ENCODE data around the gene MIS12.

The MIS12 gene

GRCh38 chr17:5532581-5532980, 46.2 kb downstream of the MIS12 start:
- DNase-seq (ENCODE audit: low read depth in 2 of 3, low spot score in 1 of 3), result no peak

GRCh38 chr17:5533486-5534315, 47.3 kb downstream of the MIS12 start:
- DNase-seq (ENCODE audit: low read depth in 2 of 3, low spot score in 1 of 3), result no peak

GRCh38 chr17:5535436-5535835, 49.1 kb downstream of the MIS12 start:
- no peak for DNase-seq (ENCODE audit: low read depth in 2 of 3, low spot score in 1 of 3)

- DNase-seq (ENCODE audit: low read depth in 2 of 3, low spot score in 1 of 3), result no peak
Measured at GRCh38 chr17:5536866-5537650, 50.7 kb downstream of the MIS12 start.

GRCh38 chr17:5539286-5539685, 52.9 kb downstream of the MIS12 start:
- no peak for DNase-seq (ENCODE audit: low read depth in 2 of 3, low spot score in 1 of 3)

DNA sequence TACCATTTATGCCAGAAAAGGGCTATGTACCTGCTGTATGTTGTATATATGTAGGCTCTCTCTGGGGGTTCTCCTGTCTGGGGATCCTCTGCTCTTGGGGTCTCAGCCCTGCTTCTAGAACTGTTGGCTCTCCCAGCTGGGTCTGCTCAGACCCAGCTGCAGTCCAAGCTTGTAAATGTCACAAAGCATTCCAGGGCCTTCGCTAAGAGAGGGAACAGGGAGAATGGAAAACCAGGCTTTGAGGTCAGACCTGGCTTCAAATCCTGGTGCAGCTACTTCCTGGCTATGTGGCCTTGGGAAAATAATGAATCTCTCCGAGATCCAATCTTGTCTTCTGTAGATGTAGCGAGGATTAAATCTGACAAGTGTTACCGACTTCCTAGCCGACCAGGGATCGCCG, 54.0 kb downstream of the MIS12 start:
- no peak for DNase-seq (ENCODE audit: low read depth in 2 of 3, low spot score in 1 of 3)
